OCI-LY7 (cell line): ENCODE results near the gene SUPT5H. TPM values are rescaled to one million over a fixed set of nuclear protein-coding genes. Genes with fewer than 3 reads are reported as not detected.
A peak's percentile ranks its signal among the peaks of the same experiment; 100 is the strongest.

Experiments used
- BruUV-seq: library from RNA; stranded (reverse); fragments of 400-500 nt; replicated peaks from 2 replicates; lab custom pipeline; 2021; lab: Mats Ljungman, UMichigan
- CTCF ChIA-PET: fragments of 300-600 bp; sonication (Branson Sonifier 250); formaldehyde crosslinking; loops from one replicate; lab custom pipeline; 2022; ENCODE audit warnings: antibody characterized with exemption; ENCODE audit not compliant: unreplicated experiment; lab: Charles Lee
- POLR2A ChIA-PET: fragments of 300-600 bp; sonication (Branson Sonifier 250); formaldehyde crosslinking; loops from one replicate; lab custom pipeline; 2022; ENCODE audit warnings: antibody characterized with exemption; lab: Charles Lee
- DNase-seq: peaks from one replicate; pipeline ENCODE4 v3.0.0-alpha.2; 2015; ENCODE audit warnings: low spot score
- H2AFZ ChIP-seq: fragments of 200-600 bp; sonication (generic), shearing (Covaris generic); 2 replicates; pipeline ENCODE4 v1.6.1; 2014; ENCODE audit warnings: mild to moderate bottlenecking, antibody characterized with exemption, low read length, moderate library complexity
- H3K27ac ChIP-seq: fragments of 200-600 bp; sonication (generic); 2 replicates; pipeline ENCODE4 v1.5.1; 2014; ENCODE audit warnings: mixed run types, low read depth, mild to moderate bottlenecking, moderate library complexity, low read length, inconsistent platforms; ENCODE audit not compliant: poor library complexity, severe bottlenecking
- H3K36me3 ChIP-seq: fragments of 200-600 bp; sonication (generic); 2 replicates; pipeline ENCODE4 v1.6.1; 2014; ENCODE audit warnings: mild to moderate bottlenecking, antibody characterized with exemption, low read length, moderate library complexity, mixed read lengths; ENCODE audit not compliant: insufficient read depth
- H3K4me1 ChIP-seq: fragments of 200-600 bp; sonication (generic); 2 replicates; pipeline ENCODE4 v1.5.1; 2014; ENCODE audit warnings: mild to moderate bottlenecking, low read length; ENCODE audit not compliant: insufficient read depth, poor library complexity, severe bottlenecking
- H3K4me2 ChIP-seq: fragments of 200-600 bp; sonication (generic); 2 replicates; pipeline ENCODE4 v1.6.1; 2014; ENCODE audit warnings: mild to moderate bottlenecking, low read length
- H3K4me3 ChIP-seq: fragments of 200-600 bp; sonication (generic); 2 replicates; pipeline ENCODE4 v1.5.1; 2014; ENCODE audit warnings: mild to moderate bottlenecking, low read depth, low read length; ENCODE audit not compliant: poor library complexity, severe bottlenecking
- H3K79me2 ChIP-seq: fragments of 200-600 bp; sonication (generic); 2 replicates; pipeline ENCODE4 v1.6.1; 2016; ENCODE audit warnings: low read depth, mild to moderate bottlenecking, low read length, moderate library complexity, mixed read lengths; ENCODE audit not compliant: insufficient read depth
- H3K9me2 ChIP-seq: fragments of 200-600 bp; sonication (generic); 2 replicates; pipeline ENCODE4 v1.6.1; 2016; ENCODE audit warnings: mild to moderate bottlenecking, low read length, mixed read lengths; ENCODE audit not compliant: insufficient read depth
- H3K9me3 ChIP-seq: fragments of 200-600 bp; sonication (generic); 2 replicates; pipeline ENCODE4 v1.6.1; 2014; ENCODE audit warnings: mild to moderate bottlenecking, mixed run types, low read length, mixed read lengths
- H4K20me1 ChIP-seq: fragments of 200-600 bp; sonication (generic); 2 replicates; pipeline ENCODE4 v1.6.1; 2014; ENCODE audit warnings: mild to moderate bottlenecking, antibody characterized with exemption, low read length, moderate library complexity, mixed read lengths; ENCODE audit not compliant: insufficient read depth
- EZH2phosphoT487 ChIP-seq: fragments of 200-600 bp; sonication (generic); IDR thresholded peaks from 2 replicates; pipeline ENCODE4 v1.6.1; 2018; ENCODE audit warnings: low read depth, borderline replicate concordance, mild to moderate bottlenecking, mixed run types, antibody characterized with exemption, low read length, moderate library complexity, mixed read lengths
- intact Hi-C: fragments of 100-400 bp; cut with micrococcal nuclease; formaldehyde crosslinking; loops from one replicate; pipeline ENCODE4 v1.10.0; 2022; ENCODE audit not compliant: unreplicated experiment
- total RNA-seq, 2 experiments: library from RNA; depleted of rRNA in 1 of 2; stranded (reverse); fragments of >200 nt in 1 of 2; shearing (Covaris generic) in 1 of 2; gene quantifications; 2 replicates each; pipeline ENCODE4 v1.2.3, GENCODE V29; 2014 to 2022
- TF ChIP-seq, protein P1 (sequence below): fragments of 200-600 bp; sonication (generic); conservative IDR thresholded peaks from 2 replicates; pipeline ENCODE4 v1.5.1; 2014; ENCODE audit warnings: mild to moderate bottlenecking, antibody characterized with exemption, low read length, moderate library complexity, mixed read lengths

The SUPT5H gene
- total RNA-seq, 2 experiments from 2014 or later = 70.1 to 175 TPM

DNA sequence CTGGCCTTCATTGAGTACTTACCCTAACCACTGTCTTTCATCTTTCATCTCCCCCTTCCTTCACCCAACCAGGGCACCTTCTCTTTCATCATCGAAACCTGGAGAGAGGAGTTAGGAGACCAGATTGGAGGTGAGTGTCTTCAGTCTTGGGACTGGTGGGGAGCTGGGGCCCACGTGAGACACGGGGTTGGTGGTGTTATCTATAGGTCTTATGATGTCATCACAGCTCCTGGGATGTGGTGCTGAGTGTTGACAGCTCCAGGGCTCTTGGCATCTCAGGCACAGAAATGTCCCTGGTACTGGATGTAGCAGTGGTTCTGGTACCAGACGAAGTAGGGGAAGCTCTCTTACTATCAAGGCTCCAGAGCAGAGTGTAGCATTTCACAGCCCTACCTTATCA is 55.2 kb downstream of the SUPT5H start:
- Histone ChIP-seq H2AFZ (no peak overlapping the region), H3K36me3 (no peaks in the 10 kb centered on the region), H3K79me2 (no peaks in the 10 kb centered on the region), H3K9me3 (no peaks in the 10 kb centered on the region), H3K4me1 (peaks cover 32% of the 10 kb centered on the region), H4K20me1 (no peaks in the 10 kb centered on the region), H3K9me2 (no peaks in the 10 kb centered on the region), H3K4me3 (no peak overlapping the region), H3K27ac (no peak overlapping the region), H3K4me2 (no peak overlapping the region)
- intact Hi-C loops = no loop called here
- TF ChIP-seq EZH2phosphoT487 = no peak
- TF ChIP-seq, protein P1, sequence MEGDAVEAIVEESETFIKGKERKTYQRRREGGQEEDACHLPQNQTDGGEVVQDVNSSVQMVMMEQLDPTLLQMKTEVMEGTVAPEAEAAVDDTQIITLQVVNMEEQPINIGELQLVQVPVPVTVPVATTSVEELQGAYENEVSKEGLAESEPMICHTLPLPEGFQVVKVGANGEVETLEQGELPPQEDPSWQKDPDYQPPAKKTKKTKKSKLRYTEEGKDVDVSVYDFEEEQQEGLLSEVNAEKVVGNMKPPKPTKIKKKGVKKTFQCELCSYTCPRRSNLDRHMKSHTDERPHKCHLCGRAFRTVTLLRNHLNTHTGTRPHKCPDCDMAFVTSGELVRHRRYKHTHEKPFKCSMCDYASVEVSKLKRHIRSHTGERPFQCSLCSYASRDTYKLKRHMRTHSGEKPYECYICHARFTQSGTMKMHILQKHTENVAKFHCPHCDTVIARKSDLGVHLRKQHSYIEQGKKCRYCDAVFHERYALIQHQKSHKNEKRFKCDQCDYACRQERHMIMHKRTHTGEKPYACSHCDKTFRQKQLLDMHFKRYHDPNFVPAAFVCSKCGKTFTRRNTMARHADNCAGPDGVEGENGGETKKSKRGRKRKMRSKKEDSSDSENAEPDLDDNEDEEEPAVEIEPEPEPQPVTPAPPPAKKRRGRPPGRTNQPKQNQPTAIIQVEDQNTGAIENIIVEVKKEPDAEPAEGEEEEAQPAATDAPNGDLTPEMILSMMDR = no peak
- POLR2A ChIA-PET = interaction anchor here (0.5 kb wide), 1 partner anchor 22 kb away, joined by 3 read pairs; no protein-coding TSS in a partner anchor
- DNase-seq = no peak
- no TSS peak for BruUV-seq
- CTCF ChIA-PET = interaction anchor here (0.6 to 1.0 kb wide), 2 partner anchors 19 to 20 kb away, joined by 3 to 5 read pairs; partner anchors contain the start of gene TIMM50

DNA sequence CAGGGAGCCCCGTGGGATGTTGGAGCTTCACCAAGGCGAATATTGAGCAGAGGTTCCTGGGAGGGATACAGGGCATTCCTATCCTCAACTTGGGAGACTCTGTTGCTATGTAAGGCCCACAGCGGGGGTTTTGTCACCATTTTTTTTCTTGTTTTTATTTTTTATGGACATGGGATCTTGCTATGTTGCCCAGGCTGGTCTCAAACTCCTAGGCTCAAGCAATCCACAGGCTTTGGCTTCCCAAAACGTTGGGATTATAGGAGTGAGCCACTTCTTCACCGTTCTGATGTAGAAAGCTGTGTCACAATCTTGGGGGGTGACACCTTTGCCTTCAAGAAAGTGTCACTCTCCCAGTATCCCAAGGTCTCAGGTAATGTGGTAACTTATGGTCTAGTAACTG is 56.0 kb downstream of the SUPT5H start:
- Histone ChIP-seq H3K9me2 (no peaks in the 10 kb centered on the region), H2AFZ (no peak overlapping the region), H4K20me1 (no peaks in the 10 kb centered on the region), H3K4me3 (no peak overlapping the region), H3K4me2 (no peak overlapping the region), H3K79me2 (no peaks in the 10 kb centered on the region), H3K27ac (no peak overlapping the region), H3K9me3 (no peaks in the 10 kb centered on the region), H3K4me1 (peaks cover 32% of the 10 kb centered on the region), H3K36me3 (no peaks in the 10 kb centered on the region)
- ChIA-PET CTCF (interaction anchor here (1.0 kb wide), 1 partner anchor 20 kb away, joined by 3 read pairs; no protein-coding TSS in a partner anchor), POLR2A (no interaction called here)
- TF ChIP-seq EZH2phosphoT487 = no peak
- TF ChIP-seq, protein P1 = no peak
- DNase-seq = no peak
- BruUV-seq = no TSS peak
- intact Hi-C loops = no loop called here

- no peaks in the 10 kb centered on the region for H4K20me1 ChIP-seq
- peak overlapping the region; percentile 53; the same call in 1 of the 2 replicates for H2AFZ ChIP-seq
- no TSS peak for BruUV-seq
- H3K4me1 ChIP-seq = peaks cover 22% of the 10 kb centered on the region
- peak overlapping the region; percentile 53 for H3K4me2 ChIP-seq
- no peaks in the 10 kb centered on the region for H3K9me2 ChIP-seq
- intact Hi-C loops = loop anchor here (1.0 kb wide), 1 partner anchor 63 kb away; no protein-coding TSS in a partner anchor
- H3K36me3 ChIP-seq = no peaks in the 10 kb centered on the region
- H3K4me3 ChIP-seq = no peak overlapping the region
- TF ChIP-seq EZH2phosphoT487 = no peak
- TF ChIP-seq, protein P1 = peak; percentile 85
- no peaks in the 10 kb centered on the region for H3K79me2 ChIP-seq
- DNase-seq = peak; percentile 92
- CTCF ChIA-PET = interaction anchor here (0.5 to 1.0 kb wide), 2 partner anchors 22 kb away, joined by 4 to 11 read pairs; partner anchors contain the start of gene TIMM50
- no peaks in the 10 kb centered on the region for H3K9me3 ChIP-seq
- H3K27ac ChIP-seq = no peak overlapping the region
- POLR2A ChIA-PET = no interaction called here
Measured at GRCh38 chr19:39502640-39503417, 57.4 kb downstream of the SUPT5H start.
